RWPE2 (cell line): ENCODE results near the gene SLC39A11.
A peak's percentile ranks its signal among the peaks of the same experiment; 100 is the strongest.

ENCODE experiments used
- ATAC-seq: fragments of 200-7000 bp; cut with Tn5 transposase; 3 replicates; pipeline ENCODE4 v1.9.1; 2021; ENCODE audit warnings: low read depth
- DNase-seq: peaks from one replicate; pipeline ENCODE4 v3.0.0-alpha.2; 2020; ENCODE audit warnings: low spot score
- H3K27ac ChIP-seq: fragments of 450-650 bp; 2 replicates; pipeline ENCODE4 v1.5.1; 2017; ENCODE audit warnings: mild to moderate bottlenecking; ENCODE audit not compliant: poor library complexity, severe bottlenecking
- H3K27me3 ChIP-seq: fragments of 250-450 bp; sonication (Bioruptor Pico); 2 replicates; pipeline ENCODE4 v1.5.1; 2021; ENCODE audit warnings: mild to moderate bottlenecking, moderate library complexity; ENCODE audit not compliant: insufficient read depth, poor library complexity, severe bottlenecking
- H3K36me3 ChIP-seq: fragments of 250-450 bp; sonication (Bioruptor Pico); 2 replicates; pipeline ENCODE4 v1.5.1; 2020; ENCODE audit warnings: low read depth, mild to moderate bottlenecking, moderate library complexity
- H3K4me1 ChIP-seq: fragments of 250-450 bp; sonication (Bioruptor Pico); 2 replicates; pipeline ENCODE4 v1.5.1; 2021; ENCODE audit warnings: mild to moderate bottlenecking, moderate library complexity; ENCODE audit not compliant: insufficient read depth, poor library complexity, severe bottlenecking
- H3K4me3 ChIP-seq: fragments of 250-450 bp; sonication (Bioruptor Pico); 2 replicates; pipeline ENCODE4 v1.5.1; 2021; ENCODE audit warnings: mild to moderate bottlenecking, moderate library complexity; ENCODE audit not compliant: severe bottlenecking
- H3K9me3 ChIP-seq: fragments of 250-450 bp; sonication (Bioruptor Pico); 2 replicates; pipeline ENCODE4 v1.5.1; 2021; ENCODE audit warnings: mild to moderate bottlenecking, moderate library complexity; ENCODE audit not compliant: severe bottlenecking
- CTCF ChIP-seq: fragments of 450-650 bp; IDR thresholded peaks from one replicate; pipeline ENCODE4 v1.5.1; 2017; ENCODE audit warnings: mild to moderate bottlenecking, moderate library complexity; ENCODE audit not compliant: poor library complexity, severe bottlenecking

SLC39A11 gene

GRCh38 chr17:73122953-73123605 lies 30.6 kb upstream of the SLC39A11 start:
- TF ChIP-seq CTCF = no peak
- Histone ChIP-seq H3K9me3 (no peaks in the 10 kb centered on the region), H3K4me1 (no peaks in the 10 kb centered on the region), H3K27ac (no peak overlapping the region), H3K36me3 (no peaks in the 10 kb centered on the region), H3K27me3 (no peaks in the 10 kb centered on the region), H3K4me3 (no peak overlapping the region)
- no peak for ATAC-seq
- no peak for DNase-seq

DNA sequence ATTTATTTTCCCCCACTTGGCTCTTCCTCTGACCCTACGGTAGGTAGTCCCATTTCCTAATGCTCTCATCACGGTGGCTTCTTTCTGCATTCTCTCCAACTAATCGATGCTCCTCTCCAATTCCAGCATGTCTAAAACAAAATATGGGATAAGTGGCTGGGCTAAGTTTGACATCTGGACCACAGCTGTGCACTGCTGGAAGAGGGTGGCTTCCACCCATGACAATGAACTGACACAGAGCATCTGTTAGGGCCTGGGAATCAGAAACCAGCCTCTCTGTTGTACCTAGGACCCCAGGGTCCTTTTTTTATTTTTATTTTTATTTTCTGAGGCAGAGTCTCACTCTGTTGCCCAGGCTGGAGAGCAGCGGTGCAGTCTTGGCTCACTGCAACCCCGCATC lies 29.0 kb upstream of the SLC39A11 start:
- Histone ChIP-seq H3K27me3 (no peaks in the 10 kb centered on the region), H3K9me3 (no peaks in the 10 kb centered on the region), H3K4me3 (no peak overlapping the region), H3K27ac (no peak overlapping the region), H3K36me3 (no peaks in the 10 kb centered on the region), H3K4me1 (no peaks in the 10 kb centered on the region)
- ATAC-seq = no peak
- no peak for TF ChIP-seq CTCF
- DNase-seq = peak; percentile 7

DNA sequence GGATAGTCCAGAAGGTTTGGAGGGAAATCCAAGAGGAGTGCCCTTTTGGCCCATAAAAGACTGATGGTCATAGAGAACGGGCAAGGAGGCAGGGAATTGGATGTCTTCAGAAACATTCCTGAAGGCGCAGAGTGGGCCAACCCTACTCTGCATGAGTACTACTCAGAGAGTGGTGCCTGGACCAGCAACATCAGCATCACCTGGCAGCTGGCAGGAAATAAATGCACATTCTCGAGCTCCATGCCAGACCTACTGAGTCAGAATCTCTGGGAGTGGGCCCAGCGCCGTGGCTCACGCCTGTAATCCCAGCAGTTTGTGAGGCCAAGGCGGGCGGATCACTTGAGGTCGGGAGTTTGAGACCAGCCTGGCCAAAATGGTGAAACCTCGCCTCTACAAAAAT lies 27.1 kb upstream of the SLC39A11 start:
- H3K27me3 ChIP-seq = no peaks in the 10 kb centered on the region
- no peaks in the 10 kb centered on the region for H3K9me3 ChIP-seq
- H3K27ac ChIP-seq = no peak overlapping the region
- peak; percentile 11 for DNase-seq
- H3K4me3 ChIP-seq = no peak overlapping the region
- ATAC-seq = peak; percentile 40; the same call in 1 of the 3 replicates
- TF ChIP-seq CTCF = no peak
- H3K4me1 ChIP-seq = no peaks in the 10 kb centered on the region
- H3K36me3 ChIP-seq = no peaks in the 10 kb centered on the region

DNA sequence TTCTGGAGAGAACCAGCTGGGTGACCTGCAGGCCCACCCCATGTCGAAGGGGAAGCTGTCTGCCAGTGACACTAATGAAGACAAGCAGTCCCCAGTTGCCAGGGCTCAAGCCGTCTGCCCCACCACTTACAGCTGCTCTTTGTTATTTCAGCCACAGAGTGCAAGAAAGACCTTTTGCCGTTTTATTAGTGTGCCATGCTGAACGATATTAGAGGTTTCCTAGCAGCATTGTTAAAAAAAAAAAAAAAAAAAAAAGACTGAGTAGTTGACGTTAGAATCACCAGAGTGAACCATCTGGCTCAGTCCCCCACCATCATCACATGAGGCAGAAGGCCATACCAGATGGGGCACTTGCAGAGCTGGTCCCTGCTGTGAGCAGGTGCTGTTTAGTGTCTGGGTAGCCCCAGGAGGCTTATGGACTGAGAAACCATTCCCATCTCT lies 26.5 kb upstream of the SLC39A11 start:
- ATAC-seq = no peak
- no peak overlapping the region for H3K4me3 ChIP-seq
- no peaks in the 10 kb centered on the region for H3K36me3 ChIP-seq
- H3K27ac ChIP-seq = no peak overlapping the region
- no peaks in the 10 kb centered on the region for H3K9me3 ChIP-seq
- no peak for DNase-seq
- no peaks in the 10 kb centered on the region for H3K27me3 ChIP-seq
- TF ChIP-seq CTCF = no peak
- no peaks in the 10 kb centered on the region for H3K4me1 ChIP-seq

- no peaks in the 10 kb centered on the region for H3K36me3 ChIP-seq
- DNase-seq = no peak
- H3K9me3 ChIP-seq = no peaks in the 10 kb centered on the region
- no peak for ATAC-seq
- no peak for TF ChIP-seq CTCF
- no peak overlapping the region for H3K27ac ChIP-seq
- H3K27me3 ChIP-seq = no peaks in the 10 kb centered on the region
- H3K4me3 ChIP-seq = no peak overlapping the region
- H3K4me1 ChIP-seq = no peaks in the 10 kb centered on the region
Observed at GRCh38 chr17:73118139-73118538, 25.7 kb upstream of the SLC39A11 start.
